Endothelial cell of umbilical vein (primary cell): Measurements from ENCODE around the gene CIZ1. TPM values are rescaled to one million over a fixed set of nuclear protein-coding genes. Genes with fewer than 3 reads are reported as not detected.
A peak's percentile ranks its signal among the peaks of the same experiment; 100 is the strongest.

Experiments used
- BruUV-seq: library from RNA; stranded (reverse); fragments of 400-500 nt; replicated peaks from 2 replicates; lab custom pipeline; 2021; lab: Mats Ljungman, UMichigan
- CTCF ChIA-PET: fragments of 300-600, 350-600 bp; sonication (Branson Sonifier 250); formaldehyde crosslinking; loops from one replicate; lab custom pipeline; 2021; ENCODE audit warnings: antibody characterized with exemption, inconsistent platforms; lab: Charles Lee
- POLR2A ChIA-PET: fragments of 300-600, 350-600 bp; sonication (Branson Sonifier 250); formaldehyde crosslinking; loops from one replicate; lab custom pipeline; 2021; ENCODE audit warnings: antibody characterized with exemption, inconsistent platforms; lab: Charles Lee
- DNase-seq: peaks from one replicate; pipeline ENCODE4 v3.0.0-alpha.2; 2011; ENCODE audit warnings: low read depth, low spot score
- FAIRE-seq: peaks from 2 replicates; lab custom pipeline; 2011; peaks lifted over from hg19 to GRCh38; lab: Jason Lieb, UNC
- H2AFZ ChIP-seq: 2 replicates; pipeline ENCODE4 v1.6.0; 2012; ENCODE audit warnings: low read depth, low read length, control low read depth, inconsistent platforms
- H3K27ac ChIP-seq: 2 replicates; pipeline ENCODE4 v1.5.1; 2011; ENCODE audit warnings: low read depth, mild to moderate bottlenecking, control low read depth, low read length, moderate library complexity; ENCODE audit not compliant: insufficient read depth
- H3K27me3 ChIP-seq, 2 experiments: 2 replicates each; pipeline versions ENCODE4 v1.6.0 to v1.6.1; 2011; ENCODE audit warnings: low read length in 2 of 2, mixed read lengths in 1 of 2; ENCODE audit not compliant: control insufficient read depth in 2 of 2, insufficient read depth in 2 of 2
- H3K36me3 ChIP-seq, 2 experiments: 2 replicates in 1 of 2; 3 replicates in 1 of 2; pipeline ENCODE4 v1.5.1; 2011; ENCODE audit warnings: low read length in 2 of 2, mild to moderate bottlenecking in 1 of 2, moderate library complexity in 1 of 2; ENCODE audit not compliant: control insufficient read depth in 2 of 2, insufficient read depth in 2 of 2; ENCODE audit errors: extremely low read depth in 1 of 2
- H3K4me1 ChIP-seq: 3 replicates; pipeline ENCODE4 v1.5.1; 2011; ENCODE audit warnings: mild to moderate bottlenecking, low read length; ENCODE audit not compliant: control insufficient read depth, insufficient read depth; ENCODE audit errors: extremely low read depth
- H3K4me2 ChIP-seq: 2 replicates; pipeline ENCODE4 v1.6.1; 2011; ENCODE audit warnings: low read length, control low read depth, mixed read lengths; ENCODE audit not compliant: insufficient read depth
- H3K4me3 ChIP-seq, 3 experiments: fragments of 200-600 bp in 1 of 3; sonication (generic), shearing (Covaris generic) in 1 of 3; replicated peaks in 1 of 3; 2 replicates each; pipeline ENCODE4 v1.5.1; 2011 to 2016; ENCODE audit warnings: control low read depth in 3 of 3, low read length in 3 of 3, mild to moderate bottlenecking in 2 of 3, inconsistent platforms in 1 of 3, low read depth in 1 of 3, moderate library complexity in 1 of 3; ENCODE audit not compliant: insufficient read depth in 1 of 3
- H3K79me2 ChIP-seq: 2 replicates; pipeline ENCODE4 v1.6.0; 2012; ENCODE audit warnings: low read length, inconsistent platforms; ENCODE audit not compliant: control insufficient read depth, insufficient read depth
- H3K9ac ChIP-seq: replicated peaks from 2 replicates; pipeline ENCODE3; 2011; ENCODE audit warnings: low read length, control low read depth; ENCODE audit not compliant: insufficient read depth; ENCODE audit errors: extremely low read depth
- H3K9me1 ChIP-seq: replicated peaks from 3 replicates; pipeline ENCODE4 v1.6.0; 2011; ENCODE audit warnings: mild to moderate bottlenecking, low read length; ENCODE audit not compliant: control insufficient read depth, insufficient read depth; ENCODE audit errors: extremely low read depth
- H3K9me3 ChIP-seq: replicated peaks from 2 replicates; pipeline ENCODE4 v1.5.1; 2012; ENCODE audit warnings: low read length, inconsistent platforms; ENCODE audit not compliant: control insufficient read depth, insufficient read depth
- H4K20me1 ChIP-seq: replicated peaks from 2 replicates; pipeline ENCODE3; 2011; ENCODE audit warnings: mild to moderate bottlenecking, low read length; ENCODE audit not compliant: control insufficient read depth, insufficient read depth; ENCODE audit errors: extremely low read depth
- CTCF ChIP-seq, 2 donors: IDR thresholded peaks; 1 replicate in 1 of 2; 2 replicates in 1 of 2; pipeline ENCODE4 v1.5.1; 2011; ENCODE audit warnings: low read length in 2 of 2, mild to moderate bottlenecking in 2 of 2, moderate library complexity in 2 of 2, control low read depth in 1 of 2, inconsistent platforms in 1 of 2, low read depth in 1 of 2; ENCODE audit not compliant: insufficient read depth in 1 of 2; ENCODE audit errors: extremely low read depth in 1 of 2
- EZH2 ChIP-seq: IDR thresholded peaks from 2 replicates; pipeline ENCODE4 v1.6.1; 2012; ENCODE audit warnings: borderline replicate concordance, low read depth, mild to moderate bottlenecking, moderate library complexity, low read length, inconsistent platforms; ENCODE audit not compliant: severe bottlenecking
- FOS ChIP-seq: IDR thresholded peaks from 2 replicates; pipeline ENCODE4 v1.6.1; 2011; ENCODE audit warnings: mild to moderate bottlenecking, low read length, moderate library complexity, borderline replicate concordance; ENCODE audit not compliant: insufficient read depth
- GATA2 ChIP-seq: IDR thresholded peaks from 2 replicates; pipeline ENCODE4 v1.7.0; 2011; ENCODE audit warnings: low read depth, mild to moderate bottlenecking, moderate library complexity, mixed read lengths, low read length; ENCODE audit not compliant: insufficient read length, insufficient read depth
- JUN ChIP-seq: IDR thresholded peaks from 2 replicates; pipeline ENCODE4 v1.6.1; 2011; ENCODE audit warnings: borderline replicate concordance, low read depth; ENCODE audit not compliant: insufficient read length, insufficient read depth
- MAX ChIP-seq: IDR thresholded peaks from 2 replicates; pipeline ENCODE4 v1.6.1; 2011; ENCODE audit not compliant: insufficient read depth, insufficient read length
- MYC ChIP-seq: IDR thresholded peaks from one replicate; pipeline ENCODE4 v1.6.1; 2011; ENCODE audit warnings: mild to moderate bottlenecking, low read depth, low read length
- POLR2A ChIP-seq: IDR thresholded peaks from 2 replicates; pipeline ENCODE4 v1.6.1; 2012; ENCODE audit warnings: low read depth, mild to moderate bottlenecking, control low read depth, low read length
- POLR2AphosphoS5 ChIP-seq: IDR thresholded peaks from 2 replicates; pipeline ENCODE4 v1.6.1; 2012; ENCODE audit warnings: low read depth, mild to moderate bottlenecking, control low read depth, low read length, moderate library complexity; ENCODE audit not compliant: insufficient read depth
- dilution Hi-C: fragments of 300-500 bp; cut with MboI; formaldehyde crosslinking; loops from one replicate; pipeline ENCODE4 v1.15.0; 2019; ENCODE audit warnings: low sequenced_read_pairs; ENCODE audit not compliant: extremely low pct_ligation_motif_present
- intact Hi-C: fragments of 100-400 bp; cut with micrococcal nuclease; formaldehyde crosslinking; loops from one replicate; pipeline ENCODE4 v1.10.0; 2022
- polyA plus RNA-seq, 4 experiments: library from polyadenylated mRNA; depleted of rRNA in 3 of 4; stranded (reverse) in 3 of 4; unstranded in 1 of 4; fragments of >200 nt; gene quantifications; 2 replicates each; pipeline versions ENCODE4 v1.2.1 to v1.2.3, GENCODE V29; 2011 to 2012; ENCODE audit warnings: missing spikeins in 1 of 4
- total RNA-seq: library from RNA; stranded (reverse); gene quantifications from 2 replicates; pipeline ENCODE4 v1.2.3, GENCODE V29; 2021

Gene CIZ1
- total and polyA plus RNA-seq, 2 donors (not counting 3 experiments of a cell fraction or from before 2014, with no cell fraction given) = 88.3 to 150 TPM

GRCh38 chr9:128193469-128194096 lies 2.2 kb upstream of the CIZ1 start:
- intact Hi-C loops = loop anchor here (1.0 kb wide), 1 partner anchor 10 kb away; the partner anchor contains the start of gene DNM1
- no peak for DNase-seq
- Histone ChIP-seq H3K27ac (no peak overlapping the region), H2AFZ (peak overlapping the region; percentile 46), H3K9ac (no peak overlapping the region), H4K20me1 (no peaks in the 10 kb centered on the region), H3K4me1 (peaks cover 11% of the 10 kb centered on the region), H3K9me1 (no peaks in the 10 kb centered on the region), H3K27me3 (no peaks in the 10 kb centered on the region), H3K36me3 (peaks cover 2 to 4% of the 10 kb centered on the region in 2 experiments), H3K4me3 (no peak overlapping the region), H3K79me2 (peaks cover 15% of the 10 kb centered on the region), H3K9me3 (no peaks in the 10 kb centered on the region), H3K4me2 (peak overlapping the region; percentile 6)
- dilution Hi-C loops = no loop called here
- ChIA-PET POLR2A (no interaction called here), CTCF (interaction anchor here (0.6 to 2.2 kb wide), 15 partner anchors 8 to 147 kb away, joined by 3 to 14 read pairs (median 3); partner anchors contain the start of gene DNM1)
- no peak for FAIRE-seq
- TF ChIP-seq POLR2A (no peak), POLR2AphosphoS5 (no peak), MYC (no peak), GATA2 (no peak), CTCF (IDR thresholded peaks at IDR 0.05; ENCODE audit: extremely low read depth in 1 of 2, insufficient read depth in 1 of 2, low read depth in 1 of 2, low read length in 2 of 2) (no peak), EZH2 (no peak), FOS (no peak), JUN (no peak), MAX (no peak)
- no TSS peak for BruUV-seq
